Endothelial cell of umbilical vein (primary cell): Measurements from ENCODE around the gene ETS1. TPM values are rescaled to one million over a fixed set of nuclear protein-coding genes. Genes with fewer than 3 reads are reported as not detected.

Experiments used
- BruUV-seq: library from RNA; stranded (reverse); fragments of 400-500 nt; replicated peaks from 2 replicates; lab custom pipeline; 2021; lab: Mats Ljungman, UMichigan
- CTCF ChIA-PET: fragments of 300-600, 350-600 bp; sonication (Branson Sonifier 250); formaldehyde crosslinking; loops from one replicate; lab custom pipeline; 2021; ENCODE audit warnings: antibody characterized with exemption, inconsistent platforms; lab: Charles Lee
- POLR2A ChIA-PET: fragments of 300-600, 350-600 bp; sonication (Branson Sonifier 250); formaldehyde crosslinking; loops from one replicate; lab custom pipeline; 2021; ENCODE audit warnings: antibody characterized with exemption, inconsistent platforms; lab: Charles Lee
- DNase-seq: peaks from one replicate; pipeline ENCODE4 v3.0.0-alpha.2; 2011; ENCODE audit warnings: low read depth, low spot score
- FAIRE-seq: peaks from 2 replicates; lab custom pipeline; 2011; peaks lifted over from hg19 to GRCh38; lab: Jason Lieb, UNC
- H2AFZ ChIP-seq: 2 replicates; pipeline ENCODE4 v1.6.0; 2012; ENCODE audit warnings: low read depth, low read length, control low read depth, inconsistent platforms
- H3K27ac ChIP-seq: 2 replicates; pipeline ENCODE4 v1.5.1; 2011; ENCODE audit warnings: low read depth, mild to moderate bottlenecking, control low read depth, low read length, moderate library complexity; ENCODE audit not compliant: insufficient read depth
- H3K27me3 ChIP-seq, 2 experiments: 2 replicates each; pipeline versions ENCODE4 v1.6.0 to v1.6.1; 2011; ENCODE audit warnings: low read length in 2 of 2, mixed read lengths in 1 of 2; ENCODE audit not compliant: control insufficient read depth in 2 of 2, insufficient read depth in 2 of 2
- H3K36me3 ChIP-seq, 2 experiments: 2 replicates in 1 of 2; 3 replicates in 1 of 2; pipeline ENCODE4 v1.5.1; 2011; ENCODE audit warnings: low read length in 2 of 2, mild to moderate bottlenecking in 1 of 2, moderate library complexity in 1 of 2; ENCODE audit not compliant: control insufficient read depth in 2 of 2, insufficient read depth in 2 of 2; ENCODE audit errors: extremely low read depth in 1 of 2
- H3K4me1 ChIP-seq: 3 replicates; pipeline ENCODE4 v1.5.1; 2011; ENCODE audit warnings: mild to moderate bottlenecking, low read length; ENCODE audit not compliant: control insufficient read depth, insufficient read depth; ENCODE audit errors: extremely low read depth
- H3K4me2 ChIP-seq: 2 replicates; pipeline ENCODE4 v1.6.1; 2011; ENCODE audit warnings: low read length, control low read depth, mixed read lengths; ENCODE audit not compliant: insufficient read depth
- H3K4me3 ChIP-seq, 3 experiments: fragments of 200-600 bp in 1 of 3; sonication (generic), shearing (Covaris generic) in 1 of 3; replicated peaks in 1 of 3; 2 replicates each; pipeline ENCODE4 v1.5.1; 2011 to 2016; ENCODE audit warnings: control low read depth in 3 of 3, low read length in 3 of 3, mild to moderate bottlenecking in 2 of 3, inconsistent platforms in 1 of 3, low read depth in 1 of 3, moderate library complexity in 1 of 3; ENCODE audit not compliant: insufficient read depth in 1 of 3
- H3K79me2 ChIP-seq: 2 replicates; pipeline ENCODE4 v1.6.0; 2012; ENCODE audit warnings: low read length, inconsistent platforms; ENCODE audit not compliant: control insufficient read depth, insufficient read depth
- H3K9ac ChIP-seq: replicated peaks from 2 replicates; pipeline ENCODE3; 2011; ENCODE audit warnings: low read length, control low read depth; ENCODE audit not compliant: insufficient read depth; ENCODE audit errors: extremely low read depth
- H3K9me1 ChIP-seq: replicated peaks from 3 replicates; pipeline ENCODE4 v1.6.0; 2011; ENCODE audit warnings: mild to moderate bottlenecking, low read length; ENCODE audit not compliant: control insufficient read depth, insufficient read depth; ENCODE audit errors: extremely low read depth
- H3K9me3 ChIP-seq: replicated peaks from 2 replicates; pipeline ENCODE4 v1.5.1; 2012; ENCODE audit warnings: low read length, inconsistent platforms; ENCODE audit not compliant: control insufficient read depth, insufficient read depth
- H4K20me1 ChIP-seq: replicated peaks from 2 replicates; pipeline ENCODE3; 2011; ENCODE audit warnings: mild to moderate bottlenecking, low read length; ENCODE audit not compliant: control insufficient read depth, insufficient read depth; ENCODE audit errors: extremely low read depth
- EZH2 ChIP-seq: IDR thresholded peaks from 2 replicates; pipeline ENCODE4 v1.6.1; 2012; ENCODE audit warnings: borderline replicate concordance, low read depth, mild to moderate bottlenecking, moderate library complexity, low read length, inconsistent platforms; ENCODE audit not compliant: severe bottlenecking
- FOS ChIP-seq: IDR thresholded peaks from 2 replicates; pipeline ENCODE4 v1.6.1; 2011; ENCODE audit warnings: mild to moderate bottlenecking, low read length, moderate library complexity, borderline replicate concordance; ENCODE audit not compliant: insufficient read depth
- GATA2 ChIP-seq: IDR thresholded peaks from 2 replicates; pipeline ENCODE4 v1.7.0; 2011; ENCODE audit warnings: low read depth, mild to moderate bottlenecking, moderate library complexity, mixed read lengths, low read length; ENCODE audit not compliant: insufficient read length, insufficient read depth
- JUN ChIP-seq: IDR thresholded peaks from 2 replicates; pipeline ENCODE4 v1.6.1; 2011; ENCODE audit warnings: borderline replicate concordance, low read depth; ENCODE audit not compliant: insufficient read length, insufficient read depth
- MAX ChIP-seq: IDR thresholded peaks from 2 replicates; pipeline ENCODE4 v1.6.1; 2011; ENCODE audit not compliant: insufficient read depth, insufficient read length
- MYC ChIP-seq: IDR thresholded peaks from one replicate; pipeline ENCODE4 v1.6.1; 2011; ENCODE audit warnings: mild to moderate bottlenecking, low read depth, low read length
- POLR2A ChIP-seq: IDR thresholded peaks from 2 replicates; pipeline ENCODE4 v1.6.1; 2012; ENCODE audit warnings: low read depth, mild to moderate bottlenecking, control low read depth, low read length
- POLR2AphosphoS5 ChIP-seq: IDR thresholded peaks from 2 replicates; pipeline ENCODE4 v1.6.1; 2012; ENCODE audit warnings: low read depth, mild to moderate bottlenecking, control low read depth, low read length, moderate library complexity; ENCODE audit not compliant: insufficient read depth
- dilution Hi-C: fragments of 300-500 bp; cut with MboI; formaldehyde crosslinking; loops from one replicate; pipeline ENCODE4 v1.15.0; 2019; ENCODE audit warnings: low sequenced_read_pairs; ENCODE audit not compliant: extremely low pct_ligation_motif_present
- intact Hi-C: fragments of 100-400 bp; cut with micrococcal nuclease; formaldehyde crosslinking; loops from one replicate; pipeline ENCODE4 v1.10.0; 2022
- polyA plus RNA-seq, 4 experiments: library from polyadenylated mRNA; depleted of rRNA in 3 of 4; stranded (reverse) in 3 of 4; unstranded in 1 of 4; fragments of >200 nt; gene quantifications; 2 replicates each; pipeline versions ENCODE4 v1.2.1 to v1.2.3, GENCODE V29; 2011 to 2012; ENCODE audit warnings: missing spikeins in 1 of 4
- total RNA-seq: library from RNA; stranded (reverse); gene quantifications from 2 replicates; pipeline ENCODE4 v1.2.3, GENCODE V29; 2021
- TF ChIP-seq, protein P1 (sequence below), 2 donors: IDR thresholded peaks; 1 replicate in 1 of 2; 2 replicates in 1 of 2; pipeline ENCODE4 v1.5.1; 2011; ENCODE audit warnings: low read length in 2 of 2, mild to moderate bottlenecking in 2 of 2, moderate library complexity in 2 of 2, control low read depth in 1 of 2, inconsistent platforms in 1 of 2, low read depth in 1 of 2; ENCODE audit not compliant: insufficient read depth in 1 of 2; ENCODE audit errors: extremely low read depth in 1 of 2

Gene ETS1
- total and polyA plus RNA-seq, 2 donors (not counting 3 experiments of a cell fraction or from before 2014, with no cell fraction given) = 34.2 to 115 TPM

DNA sequence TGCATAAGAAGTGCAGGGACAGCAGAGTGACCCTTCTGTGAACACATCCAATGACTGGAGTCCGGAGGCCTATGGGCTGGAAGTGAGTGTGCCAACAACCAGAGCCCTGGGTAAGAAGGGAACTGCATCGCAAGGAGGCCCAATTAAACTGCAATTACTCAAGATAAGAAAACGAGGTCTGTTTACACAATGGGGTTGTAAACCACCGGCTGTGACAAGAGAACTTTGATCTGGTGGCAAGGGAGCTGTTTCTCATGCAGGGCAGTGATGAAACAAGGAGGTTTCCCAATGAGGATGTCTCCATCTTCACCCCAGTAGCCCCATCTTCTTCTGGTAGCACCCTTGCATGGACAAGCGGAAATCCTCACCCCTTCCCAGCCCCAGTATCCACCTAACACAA, 21.5 kb downstream of the ETS1 start:
- H3K9ac ChIP-seq = no peak overlapping the region
- no peak overlapping the region for H3K4me2 ChIP-seq
- H3K36me3 ChIP-seq = no peaks in the 10 kb centered on the region
- POLR2A ChIA-PET = no interaction called here
- H3K9me3 ChIP-seq = no peaks in the 10 kb centered on the region
- FAIRE-seq (no peak), DNase-seq (no peak)
- intact Hi-C loops (no loop called here), dilution Hi-C loops (no loop called here)
- CTCF ChIA-PET = interaction anchor here (0.9 kb wide), 1 partner anchor 11 kb away, joined by 3 read pairs; no protein-coding TSS in a partner anchor
- H3K27me3 ChIP-seq = no peaks in the 10 kb centered on the region
- TF ChIP-seq, protein P1, sequence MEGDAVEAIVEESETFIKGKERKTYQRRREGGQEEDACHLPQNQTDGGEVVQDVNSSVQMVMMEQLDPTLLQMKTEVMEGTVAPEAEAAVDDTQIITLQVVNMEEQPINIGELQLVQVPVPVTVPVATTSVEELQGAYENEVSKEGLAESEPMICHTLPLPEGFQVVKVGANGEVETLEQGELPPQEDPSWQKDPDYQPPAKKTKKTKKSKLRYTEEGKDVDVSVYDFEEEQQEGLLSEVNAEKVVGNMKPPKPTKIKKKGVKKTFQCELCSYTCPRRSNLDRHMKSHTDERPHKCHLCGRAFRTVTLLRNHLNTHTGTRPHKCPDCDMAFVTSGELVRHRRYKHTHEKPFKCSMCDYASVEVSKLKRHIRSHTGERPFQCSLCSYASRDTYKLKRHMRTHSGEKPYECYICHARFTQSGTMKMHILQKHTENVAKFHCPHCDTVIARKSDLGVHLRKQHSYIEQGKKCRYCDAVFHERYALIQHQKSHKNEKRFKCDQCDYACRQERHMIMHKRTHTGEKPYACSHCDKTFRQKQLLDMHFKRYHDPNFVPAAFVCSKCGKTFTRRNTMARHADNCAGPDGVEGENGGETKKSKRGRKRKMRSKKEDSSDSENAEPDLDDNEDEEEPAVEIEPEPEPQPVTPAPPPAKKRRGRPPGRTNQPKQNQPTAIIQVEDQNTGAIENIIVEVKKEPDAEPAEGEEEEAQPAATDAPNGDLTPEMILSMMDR (IDR thresholded peaks at IDR 0.05; ENCODE audit: extremely low read depth in 1 of 2, insufficient read depth in 1 of 2, low read depth in 1 of 2, low read length in 2 of 2) = no peak
- TF ChIP-seq MYC (no peak), FOS (no peak), POLR2AphosphoS5 (no peak), MAX (no peak), POLR2A (no peak), EZH2 (no peak), JUN (no peak), GATA2 (no peak)
- BruUV-seq = no TSS peak
- H3K79me2 ChIP-seq = no peaks in the 10 kb centered on the region
- no peaks in the 10 kb centered on the region for H3K4me1 ChIP-seq
- no peaks in the 10 kb centered on the region for H3K9me1 ChIP-seq
- H3K27ac ChIP-seq = no peak overlapping the region
- no peak overlapping the region for H2AFZ ChIP-seq
- H3K4me3 ChIP-seq = no peak overlapping the region
- H4K20me1 ChIP-seq = no peaks in the 10 kb centered on the region
